CD4-positive, alpha-beta T cell treated with Interleukin-17A for 4 hours (primary cell): Measurements from ENCODE around the gene MYPN.
"Not testable (repeated sequence)": the region's sequence is repeated elsewhere in the genome, so short reads cannot be mapped to it uniquely, and the experiment has no call there.

Experiments used
- DNase-seq: peaks from one replicate; pipeline ENCODE4 v3.0.0-alpha.2; 2020; ENCODE audit warnings: mixed read lengths

The MYPN gene

GRCh38 chr10:68135922-68136792, 26.9 kb downstream of the MYPN start:
- no peak for DNase-seq

DNA sequence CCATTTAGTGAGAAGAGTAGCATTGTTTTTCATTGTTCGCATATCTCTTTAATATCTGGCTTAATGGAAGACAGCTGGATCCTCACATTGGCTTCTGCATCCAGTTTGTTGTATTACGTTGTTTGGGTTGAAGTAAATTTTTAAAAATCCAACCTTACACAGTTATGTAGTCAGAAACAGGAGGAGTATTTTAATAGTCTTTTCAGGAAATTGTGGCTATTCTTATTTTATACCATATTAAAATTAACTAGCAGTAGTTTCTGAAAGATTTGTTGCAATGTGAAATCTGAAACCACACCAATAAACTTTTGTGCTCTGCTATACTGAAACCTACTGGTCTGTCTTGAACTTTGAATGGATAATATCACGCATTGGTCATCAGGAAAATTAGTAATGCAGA, 27.9 kb downstream of the MYPN start:
- no peak for DNase-seq

DNA sequence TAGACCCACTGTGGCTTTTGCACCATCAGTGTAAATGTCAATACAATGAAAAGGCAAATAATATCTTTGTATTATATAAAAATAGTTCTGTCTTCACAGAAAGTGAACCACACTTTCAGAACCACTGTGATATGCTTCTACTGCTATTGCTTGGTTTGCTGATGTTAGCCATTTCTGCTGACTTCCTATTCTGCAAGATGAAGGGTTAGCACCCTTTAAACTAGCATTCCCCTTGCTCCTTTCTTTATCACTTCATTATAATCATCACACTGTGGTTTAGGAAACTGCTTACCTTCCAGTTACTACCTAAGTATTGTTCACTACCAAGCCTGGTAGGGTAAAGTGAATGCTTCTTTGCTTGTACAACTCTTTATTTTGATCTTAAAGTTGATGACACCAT, 29.2 kb downstream of the MYPN start:
- DNase-seq: no peak

DNA sequence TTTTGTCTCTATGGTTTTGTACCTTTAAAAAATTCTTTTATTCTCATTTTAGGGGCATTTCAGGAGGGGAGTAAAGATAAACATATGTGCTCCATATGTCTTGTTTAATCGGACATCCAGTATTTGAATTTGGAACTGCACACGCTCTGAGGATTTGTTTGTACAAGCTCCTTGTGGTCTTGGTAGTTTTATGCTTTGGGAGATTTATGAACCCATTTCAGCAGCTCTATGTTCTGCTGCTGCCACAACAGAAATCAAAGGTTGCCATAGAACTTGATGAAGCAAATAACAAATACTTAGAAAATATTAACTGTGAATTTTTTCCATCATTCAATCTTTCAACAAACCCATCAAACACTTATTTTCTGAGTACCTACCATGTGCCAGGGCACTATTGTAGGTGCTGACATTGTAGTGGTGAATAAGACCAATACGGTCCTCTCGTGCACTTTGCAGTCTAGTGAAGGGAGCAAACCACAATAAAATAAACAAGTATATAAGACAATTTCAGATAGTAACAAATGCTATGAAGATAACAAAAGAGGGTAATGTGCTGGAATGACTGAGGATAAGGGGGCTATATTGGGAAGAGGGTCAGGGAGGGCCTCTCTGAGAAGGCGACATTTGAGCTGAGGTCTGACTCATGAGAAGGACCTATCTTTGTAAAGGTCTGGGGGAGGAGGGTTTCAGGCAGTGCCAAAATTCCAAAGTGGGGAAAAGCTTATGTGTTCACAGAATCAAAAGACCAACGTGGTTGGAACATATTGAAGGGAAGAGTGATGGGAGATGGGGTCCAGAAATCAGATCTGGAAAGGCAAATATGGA, 30.4 kb downstream of the MYPN start:
- no peak for DNase-seq

GRCh38 chr10:68142761-68143160, 33.5 kb downstream of the MYPN start:
- no peak for DNase-seq

DNA sequence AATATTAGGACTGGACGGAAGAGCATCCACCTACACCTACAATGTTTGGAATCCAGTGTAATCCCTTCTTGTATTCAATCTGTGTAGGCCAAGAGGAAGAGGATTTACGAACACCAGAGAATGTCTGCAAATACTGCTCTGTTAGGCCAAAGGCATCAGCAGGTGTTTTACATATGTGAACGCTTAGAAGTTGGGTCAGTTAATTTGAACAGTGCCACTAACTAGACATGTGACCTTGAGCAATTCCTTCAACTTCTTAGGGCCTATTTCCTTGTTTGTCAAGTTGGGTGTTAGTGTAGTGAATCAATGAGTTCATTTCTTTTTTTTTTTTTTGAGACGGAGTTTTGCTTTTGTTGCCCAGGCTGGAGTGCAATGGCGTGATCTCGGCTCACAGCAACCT, 35.4 kb downstream of the MYPN start:
- DNase-seq: no peak

DNA sequence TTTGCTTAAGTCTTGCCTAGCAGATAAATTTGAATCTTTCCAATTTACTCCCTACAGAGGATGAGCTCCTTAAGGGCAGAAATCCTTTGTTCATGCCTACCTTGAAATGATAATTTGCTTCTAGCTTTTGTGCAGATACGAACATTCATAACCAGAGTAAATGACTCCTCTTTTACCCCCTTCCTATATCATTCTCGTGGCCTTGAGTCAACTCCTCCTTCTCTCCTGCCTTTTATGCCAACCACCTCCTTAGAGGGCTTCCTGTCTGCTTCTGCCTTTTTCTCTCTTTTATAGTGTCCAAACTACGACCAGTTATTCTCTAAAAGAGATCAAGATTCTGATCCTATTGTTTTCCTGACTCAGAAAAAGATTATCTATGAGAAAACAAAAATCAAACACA, 36.4 kb downstream of the MYPN start:
- DNase-seq: no peak

GRCh38 chr10:68146133-68146532, 36.8 kb downstream of the MYPN start:
- no peak for DNase-seq

- no peak for DNase-seq
Observed at GRCh38 chr10:68151453-68151852, 42.2 kb downstream of the MYPN start.

DNA sequence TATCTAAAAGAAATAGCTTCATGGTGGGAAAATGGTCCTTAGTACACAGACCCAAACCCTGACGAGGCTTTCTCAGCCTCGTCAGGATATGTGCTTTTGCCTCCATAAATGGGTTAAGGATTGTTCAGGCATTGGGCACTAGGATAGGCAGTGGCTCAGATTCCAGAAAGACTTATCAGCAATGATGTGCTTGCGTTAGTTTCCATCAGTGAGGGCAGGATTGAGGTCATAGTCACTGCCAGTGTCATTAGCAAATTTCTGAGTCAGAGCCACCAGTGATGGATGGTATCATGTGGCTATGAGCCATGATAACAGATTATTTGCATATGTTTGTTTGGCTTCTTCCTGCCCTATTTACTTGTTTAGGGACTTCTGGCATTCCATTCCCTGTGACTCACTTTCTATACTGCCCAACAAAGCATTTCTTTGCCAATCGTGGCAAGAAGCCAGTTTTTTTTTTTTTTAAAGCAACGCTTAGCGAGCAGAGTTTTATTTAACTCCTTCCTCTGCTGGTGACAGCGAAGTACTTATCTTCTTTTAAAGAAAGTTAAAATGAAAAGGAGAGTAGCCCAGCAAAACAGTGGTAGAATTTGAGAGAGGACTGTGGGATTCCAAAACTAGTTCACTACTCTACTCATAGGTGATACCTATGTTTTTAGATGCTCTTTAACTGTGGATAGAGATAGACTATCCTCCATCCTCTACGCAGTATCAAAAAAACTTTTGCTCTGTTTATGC, 44.4 kb downstream of the MYPN start:
- DNase-seq: no peak

DNA sequence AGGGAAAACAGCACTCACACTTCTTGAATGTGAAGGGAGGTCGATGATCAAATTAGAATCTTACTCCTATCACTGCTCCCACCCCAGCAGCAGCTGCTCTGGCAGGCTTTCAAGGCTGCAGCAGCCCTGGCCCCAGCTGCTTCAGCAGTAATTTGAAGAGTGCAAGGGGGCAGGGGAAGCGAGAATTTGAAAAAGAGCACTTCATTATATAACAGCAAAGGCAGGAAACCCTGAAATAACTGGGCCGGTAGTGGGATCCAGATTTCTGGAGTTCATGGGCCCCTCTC, 44.9 kb downstream of the MYPN start:
- DNase-seq: no peak

GRCh38 chr10:68155615-68156210, 46.4 kb downstream of the MYPN start:
- DNase-seq: no peak

DNA sequence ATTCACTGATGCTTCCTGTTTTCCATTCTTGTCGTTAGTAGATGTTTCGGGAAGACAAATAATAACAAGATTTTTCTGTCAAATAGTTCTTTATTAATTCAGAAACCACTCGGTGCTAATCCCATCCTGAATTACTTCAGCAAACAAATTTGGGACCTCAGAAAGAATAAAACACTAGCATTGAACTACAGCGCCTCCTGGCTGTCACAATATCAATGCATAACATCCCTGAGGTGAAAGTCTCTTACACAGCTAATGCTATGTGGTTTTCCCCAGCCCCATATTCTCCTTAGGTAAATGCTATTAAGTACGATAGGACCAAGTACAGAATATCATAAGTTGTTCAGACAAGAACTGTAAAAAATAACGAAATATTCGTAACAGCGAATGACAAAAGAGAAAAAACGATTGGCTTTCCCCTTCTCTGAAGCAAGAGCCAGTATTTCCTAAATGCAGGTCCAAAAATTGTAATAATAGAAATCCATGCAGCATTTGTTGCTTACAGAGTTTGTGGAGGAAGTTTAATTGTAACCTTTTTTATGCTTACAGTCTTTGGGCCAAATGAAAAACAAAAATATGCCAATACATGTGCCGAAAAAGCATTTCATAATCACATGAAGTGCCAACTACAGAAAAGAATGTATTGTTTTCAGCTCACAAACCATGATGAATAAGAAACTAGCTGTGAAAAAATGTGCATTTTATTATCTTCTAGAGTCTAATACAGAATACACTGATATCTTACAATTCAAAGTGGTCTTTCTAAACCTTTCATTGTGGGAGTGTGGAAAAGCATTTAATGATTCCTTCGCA, 47.3 kb downstream of the MYPN start:
- peak; percentile 73 for DNase-seq

DNA sequence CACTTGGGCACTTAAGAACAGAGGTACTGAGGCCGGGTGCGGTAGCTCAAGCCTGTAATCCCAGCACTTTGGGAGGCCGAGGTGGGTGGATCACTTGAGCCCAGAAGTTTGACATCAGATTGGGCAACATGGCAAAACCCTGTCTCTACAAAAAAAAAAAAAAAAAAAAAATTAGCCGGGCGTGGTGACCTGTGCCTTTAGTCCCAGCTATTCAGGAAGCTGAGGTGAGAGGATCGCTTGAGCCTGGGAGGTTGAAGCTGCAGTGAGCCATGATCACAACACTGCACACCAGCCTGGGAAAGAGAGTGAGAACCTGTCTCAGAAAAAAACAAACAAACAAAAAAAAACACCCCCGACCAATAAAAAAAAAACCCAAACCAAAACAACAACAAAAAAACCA, 48.2 kb downstream of the MYPN start:
- DNase-seq: not testable (repeated sequence)

GRCh38 chr10:68158031-68158430, 48.7 kb downstream of the MYPN start:
- no peak for DNase-seq

- DNase-seq: no peak
Observed at GRCh38 chr10:68163735-68164134, 54.4 kb downstream of the MYPN start.

- no peak for DNase-seq
Observed at GRCh38 chr10:68165643-68166042, 56.4 kb downstream of the MYPN start.

GRCh38 chr10:68166871-68167585, 57.7 kb downstream of the MYPN start:
- no peak for DNase-seq

GRCh38 chr10:68167586-68168189, 58.4 kb downstream of the MYPN start:
- DNase-seq: no peak

- no peak for DNase-seq
Observed at GRCh38 chr10:68171539-68172080, 62.3 kb downstream of the MYPN start.

DNA sequence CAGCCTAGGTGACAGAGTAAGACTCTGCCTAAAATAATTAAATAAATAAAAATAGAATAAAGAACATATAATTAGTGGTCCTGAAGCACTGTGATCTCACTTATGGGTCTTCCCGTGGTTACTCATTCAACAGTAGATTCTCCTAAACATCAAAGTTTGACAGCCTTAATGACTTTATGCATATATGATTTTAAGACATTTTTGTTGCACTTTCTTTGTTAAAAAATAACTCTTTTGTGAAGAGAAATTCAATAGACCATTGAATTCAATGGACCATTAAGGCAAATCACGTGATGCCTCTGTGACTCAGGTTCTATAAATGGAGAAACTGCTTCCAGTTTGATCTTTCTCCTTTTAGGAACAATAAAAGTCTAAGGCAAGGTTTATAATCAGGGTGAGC, 63.0 kb downstream of the MYPN start:
- no peak for DNase-seq
